Hepatocyte (in vitro differentiated cells): Measurements from ENCODE around the gene RCL1.

ENCODE experiments used
- EZH2 ChIP-seq: fragments of 200-600 bp; sonication (generic); IDR thresholded peaks from 2 replicates; pipeline ENCODE4 v1.6.1; 2016; ENCODE audit warnings: antibody characterized with exemption, mild to moderate bottlenecking, borderline replicate concordance
- EZH2phosphoT487 ChIP-seq: fragments of 200-600 bp; sonication (generic); IDR thresholded peaks from one replicate; pipeline ENCODE4 v1.6.1; 2018; ENCODE audit warnings: antibody characterized with exemption, mild to moderate bottlenecking, low read depth, moderate library complexity; ENCODE audit not compliant: unreplicated experiment, severe bottlenecking
- TF ChIP-seq, protein P1 (sequence below): fragments of 200-600 bp; sonication (generic); IDR thresholded peaks from 2 replicates; pipeline ENCODE4 v1.5.1; 2016; ENCODE audit warnings: antibody characterized with exemption, mild to moderate bottlenecking; ENCODE audit not compliant: poor library complexity

DNA sequence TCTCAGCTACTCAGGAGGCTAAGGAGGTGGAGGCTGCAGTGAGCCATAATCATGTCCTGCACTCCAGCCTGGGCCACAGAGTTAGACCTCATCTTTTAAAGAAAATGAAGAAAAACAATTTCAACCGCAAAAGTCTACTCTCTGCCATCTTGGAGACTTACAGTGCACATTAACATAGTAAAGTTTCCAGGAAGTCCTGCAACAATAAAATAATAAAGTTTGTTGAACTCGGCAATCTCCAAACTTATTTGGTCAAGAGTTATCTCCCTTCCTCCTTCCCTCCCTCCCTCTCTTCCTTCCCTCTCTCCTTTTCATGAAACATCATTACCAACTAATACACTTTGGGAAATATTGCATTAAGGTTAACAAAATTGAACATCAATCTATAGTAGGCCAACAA is 98.2 kb downstream of the RCL1 start:
- TF ChIP-seq, protein P1, sequence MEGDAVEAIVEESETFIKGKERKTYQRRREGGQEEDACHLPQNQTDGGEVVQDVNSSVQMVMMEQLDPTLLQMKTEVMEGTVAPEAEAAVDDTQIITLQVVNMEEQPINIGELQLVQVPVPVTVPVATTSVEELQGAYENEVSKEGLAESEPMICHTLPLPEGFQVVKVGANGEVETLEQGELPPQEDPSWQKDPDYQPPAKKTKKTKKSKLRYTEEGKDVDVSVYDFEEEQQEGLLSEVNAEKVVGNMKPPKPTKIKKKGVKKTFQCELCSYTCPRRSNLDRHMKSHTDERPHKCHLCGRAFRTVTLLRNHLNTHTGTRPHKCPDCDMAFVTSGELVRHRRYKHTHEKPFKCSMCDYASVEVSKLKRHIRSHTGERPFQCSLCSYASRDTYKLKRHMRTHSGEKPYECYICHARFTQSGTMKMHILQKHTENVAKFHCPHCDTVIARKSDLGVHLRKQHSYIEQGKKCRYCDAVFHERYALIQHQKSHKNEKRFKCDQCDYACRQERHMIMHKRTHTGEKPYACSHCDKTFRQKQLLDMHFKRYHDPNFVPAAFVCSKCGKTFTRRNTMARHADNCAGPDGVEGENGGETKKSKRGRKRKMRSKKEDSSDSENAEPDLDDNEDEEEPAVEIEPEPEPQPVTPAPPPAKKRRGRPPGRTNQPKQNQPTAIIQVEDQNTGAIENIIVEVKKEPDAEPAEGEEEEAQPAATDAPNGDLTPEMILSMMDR, result no peak
- TF ChIP-seq EZH2phosphoT487 (no peak), EZH2 (no peak)
